Ovary (tissue), 3 donors: ENCODE results near the gene METTL26.
"Not testable (repeated sequence)": the region's sequence is repeated elsewhere in the genome, so short reads cannot be mapped to it uniquely, and the experiment has no call there.

Experiments
- EP300 ChIP-seq: sonication (generic); formaldehyde crosslinking; IDR thresholded peaks from one replicate; pipeline ENCODE4 v1.6.1; 2017; ENCODE audit warnings: antibody characterized with exemption
- POLR2A ChIP-seq: fragments of 450-650 bp; IDR thresholded peaks from one replicate; pipeline ENCODE4 v1.6.1; 2017; ENCODE audit warnings: antibody characterized with exemption, mild to moderate bottlenecking, moderate library complexity
- TF ChIP-seq, protein P1 (sequence below), 3 donors: fragments of 450-650 bp in 2 of 3; fragments of 200-600 bp in 1 of 3; IDR thresholded peaks; one replicate each; pipeline versions ENCODE4 v1.5.1 to v1.8.0; 2016 to 2022; ENCODE audit warnings: antibody characterized with exemption in 3 of 3, mild to moderate bottlenecking in 1 of 3
- donor health status: DM: no; HTN: no; CAD: no.

GRCh38 chr16:597655-598054 is 38.5 kb downstream of the METTL26 start:
- TF ChIP-seq POLR2A, EP300: not testable (repeated sequence)
- TF ChIP-seq, protein P1, sequence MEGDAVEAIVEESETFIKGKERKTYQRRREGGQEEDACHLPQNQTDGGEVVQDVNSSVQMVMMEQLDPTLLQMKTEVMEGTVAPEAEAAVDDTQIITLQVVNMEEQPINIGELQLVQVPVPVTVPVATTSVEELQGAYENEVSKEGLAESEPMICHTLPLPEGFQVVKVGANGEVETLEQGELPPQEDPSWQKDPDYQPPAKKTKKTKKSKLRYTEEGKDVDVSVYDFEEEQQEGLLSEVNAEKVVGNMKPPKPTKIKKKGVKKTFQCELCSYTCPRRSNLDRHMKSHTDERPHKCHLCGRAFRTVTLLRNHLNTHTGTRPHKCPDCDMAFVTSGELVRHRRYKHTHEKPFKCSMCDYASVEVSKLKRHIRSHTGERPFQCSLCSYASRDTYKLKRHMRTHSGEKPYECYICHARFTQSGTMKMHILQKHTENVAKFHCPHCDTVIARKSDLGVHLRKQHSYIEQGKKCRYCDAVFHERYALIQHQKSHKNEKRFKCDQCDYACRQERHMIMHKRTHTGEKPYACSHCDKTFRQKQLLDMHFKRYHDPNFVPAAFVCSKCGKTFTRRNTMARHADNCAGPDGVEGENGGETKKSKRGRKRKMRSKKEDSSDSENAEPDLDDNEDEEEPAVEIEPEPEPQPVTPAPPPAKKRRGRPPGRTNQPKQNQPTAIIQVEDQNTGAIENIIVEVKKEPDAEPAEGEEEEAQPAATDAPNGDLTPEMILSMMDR (IDR thresholded peaks at IDR 0.05) = not testable (repeated sequence)
